ENCODE measurements around the gene MYH6.

The MYH6 gene

GRCh38 chr14:23439107-23439835 is 31.2 kb upstream of the MYH6 start:
- Mint-ChIP-seq H3K9me3 (no peaks in the 10 kb centered on the region), H3K27me3 (ENCODE audit: low read depth) (peaks cover 4% of the 10 kb centered on the region), H3K4me3 (no peak overlapping the region), H3K4me1 (ENCODE audit: low read depth) (peaks cover 2% of the 10 kb centered on the region), H3K27ac (no peak overlapping the region), H3K36me3 (ENCODE audit: low read depth) (no peaks in the 10 kb centered on the region)

DNA sequence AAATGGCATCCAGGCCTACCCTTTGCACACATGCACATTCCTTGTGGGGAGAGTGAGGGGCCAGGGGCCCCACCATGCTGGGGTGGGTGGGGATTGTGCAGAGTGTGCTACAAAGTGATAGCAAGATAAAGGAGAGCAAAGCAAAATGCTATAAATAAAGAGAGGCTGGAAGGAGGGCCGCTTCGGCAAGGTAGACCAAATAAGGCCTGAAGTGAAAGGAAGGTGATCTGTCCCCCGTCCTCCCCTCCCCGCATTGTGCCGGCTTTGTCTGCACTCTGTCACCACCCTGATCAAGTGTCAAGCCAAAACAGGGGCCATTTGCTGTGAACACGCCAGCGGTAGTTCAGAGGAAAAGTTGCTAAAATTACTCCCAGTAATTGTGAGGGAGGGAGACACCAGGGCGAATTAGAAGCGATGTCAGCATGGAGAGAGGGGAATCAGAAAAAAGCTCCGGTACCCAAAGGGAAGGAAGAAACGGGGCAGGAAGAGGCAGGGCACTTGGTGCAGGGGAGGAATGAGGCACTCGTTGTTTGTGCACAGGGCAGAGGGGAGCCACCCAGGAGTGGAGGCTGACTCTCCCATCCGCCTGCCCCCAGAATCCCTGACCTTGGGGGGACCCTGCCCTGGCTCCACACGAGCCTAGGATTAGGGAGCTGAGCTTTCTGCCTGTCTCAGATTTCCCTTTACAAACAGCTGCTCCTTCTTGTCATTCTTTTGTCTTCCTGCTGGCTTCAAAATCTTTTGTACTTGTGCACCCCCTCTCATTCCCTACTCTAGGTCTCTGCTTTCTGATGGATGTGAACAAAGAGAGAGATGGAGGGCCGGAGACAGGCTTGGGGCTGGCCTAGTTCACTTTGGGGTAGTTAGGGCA is 30.3 kb upstream of the MYH6 start:
- H3K27me3 Mint-ChIP-seq (ENCODE audit: low read depth) = peaks cover 4% of the 10 kb centered on the region
- H3K27ac Mint-ChIP-seq = no peak overlapping the region
- no peaks in the 10 kb centered on the region for H3K9me3 Mint-ChIP-seq
- no peaks in the 10 kb centered on the region for H3K36me3 Mint-ChIP-seq (ENCODE audit: low read depth)
- H3K4me3 Mint-ChIP-seq = no peak overlapping the region
- peaks cover 2% of the 10 kb centered on the region for H3K4me1 Mint-ChIP-seq (ENCODE audit: low read depth)

GRCh38 chr14:23437133-23438100 is 29.3 kb upstream of the MYH6 start:
- no peak overlapping the region for H3K4me3 Mint-ChIP-seq
- H3K9me3 Mint-ChIP-seq = no peaks in the 10 kb centered on the region
- peaks cover 3% of the 10 kb centered on the region for H3K27me3 Mint-ChIP-seq (ENCODE audit: low read depth)
- H3K36me3 Mint-ChIP-seq (ENCODE audit: low read depth) = no peaks in the 10 kb centered on the region
- no peak overlapping the region for H3K27ac Mint-ChIP-seq
- peaks cover 2% of the 10 kb centered on the region for H3K4me1 Mint-ChIP-seq (ENCODE audit: low read depth)

DNA sequence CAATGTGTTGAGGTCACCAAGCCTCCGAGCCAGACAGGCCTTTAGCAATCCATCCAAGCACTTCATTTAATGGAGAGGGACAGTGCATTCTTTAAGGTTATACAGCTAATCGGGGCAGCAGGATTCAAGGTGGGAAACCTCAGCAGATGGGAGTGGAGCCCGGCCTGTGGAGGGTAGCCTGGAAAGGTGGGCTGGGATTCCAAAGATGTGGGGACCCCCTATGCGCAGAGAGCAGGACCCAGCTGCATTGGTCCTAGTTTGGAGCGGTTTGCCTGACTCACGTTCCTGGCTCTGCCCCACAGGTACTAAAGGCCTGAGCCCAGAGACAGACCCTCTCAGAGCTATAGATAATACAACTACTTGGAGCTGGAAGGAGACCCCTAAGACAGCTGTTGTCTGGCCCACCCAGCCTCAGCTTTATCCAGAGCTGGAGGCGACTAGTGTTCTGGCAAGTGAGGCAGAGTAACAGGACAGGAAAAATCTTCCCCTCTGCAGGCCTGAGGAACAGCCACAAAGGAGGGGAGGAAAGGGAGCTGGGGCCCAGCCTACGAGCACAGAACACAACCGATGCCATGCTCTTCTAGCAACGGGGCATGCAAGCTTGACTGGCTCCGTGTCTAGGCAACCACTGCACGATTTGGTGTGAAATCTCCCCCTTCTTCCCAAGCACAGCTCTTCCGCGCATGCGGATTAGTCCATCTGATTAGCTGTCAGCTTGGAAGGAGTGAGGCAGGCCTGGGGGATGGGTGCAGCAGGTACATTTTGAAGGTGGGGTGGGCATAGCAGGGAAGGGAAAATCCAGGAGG is 28.5 kb upstream of the MYH6 start:
- H3K9me3 Mint-ChIP-seq = no peaks in the 10 kb centered on the region
- no peaks in the 10 kb centered on the region for H3K36me3 Mint-ChIP-seq (ENCODE audit: low read depth)
- H3K27me3 Mint-ChIP-seq (ENCODE audit: low read depth) = no peaks in the 10 kb centered on the region
- no peak overlapping the region for H3K27ac Mint-ChIP-seq
- peaks cover 2% of the 10 kb centered on the region for H3K4me1 Mint-ChIP-seq (ENCODE audit: low read depth)
- H3K4me3 Mint-ChIP-seq = no peak overlapping the region

DNA sequence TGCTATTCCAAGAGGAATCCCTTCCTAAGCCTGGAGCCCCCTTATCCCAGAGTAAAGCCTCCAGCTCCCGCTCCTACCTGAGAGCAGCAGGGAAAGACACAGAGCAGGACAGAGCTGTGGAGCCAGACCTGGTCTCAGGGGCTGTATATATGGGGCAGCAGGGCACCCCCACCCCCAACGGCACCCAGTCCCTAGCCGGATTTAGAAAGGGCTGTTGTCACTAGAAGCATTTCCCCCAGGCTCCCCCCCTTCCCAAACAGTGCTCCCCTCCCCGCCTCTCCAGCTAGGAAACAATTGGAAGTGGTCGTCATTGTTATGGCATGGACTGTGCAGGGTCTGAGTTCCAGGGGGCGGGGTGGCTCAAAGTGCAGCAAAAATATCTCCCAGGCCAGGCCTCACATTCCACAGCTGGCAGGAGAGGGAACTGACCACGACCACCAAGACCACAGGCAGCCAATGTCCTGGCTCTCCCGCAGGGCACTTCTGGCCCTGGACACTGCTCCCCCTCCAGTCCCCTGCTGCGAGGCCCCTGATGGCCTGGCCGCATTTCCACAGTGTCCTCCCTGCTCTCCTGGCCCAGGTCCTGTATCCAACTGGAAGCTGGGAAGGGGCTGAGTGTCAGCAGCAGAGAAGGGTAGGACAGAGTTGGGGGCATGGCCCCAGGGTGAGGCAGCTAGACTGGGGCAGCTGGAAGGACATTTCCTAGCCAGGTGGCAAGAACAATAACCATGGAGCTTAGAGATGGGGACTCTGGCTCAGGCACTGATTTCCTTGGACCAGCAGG is 27.7 kb upstream of the MYH6 start, which contains the start of gene MYH7:
Gene MYH7 (minus strand): TSS at position 118 of the 784 bp plus-strand sequence. CDS start 1,928 bp downstream, outside the sequence.
- Mint-ChIP-seq H3K36me3 (ENCODE audit: low read depth) (no peaks in the 10 kb centered on the region), H3K9me3 (no peaks in the 10 kb centered on the region), H3K27ac (no peak within 1 kb of the TSS), H3K27me3 (ENCODE audit: low read depth) (peaks cover 2% of the 10 kb centered on the region), H3K4me3 (no peak within 1 kb of the TSS), H3K4me1 (ENCODE audit: low read depth) (peaks cover 1% of the 10 kb centered on the region)

- H3K36me3 Mint-ChIP-seq (ENCODE audit: low read depth) = no peaks in the 10 kb centered on the region
- no peak overlapping the region for H3K4me3 Mint-ChIP-seq
- no peak overlapping the region for H3K27ac Mint-ChIP-seq
- H3K27me3 Mint-ChIP-seq (ENCODE audit: low read depth) = peaks cover 8% of the 10 kb centered on the region
- H3K9me3 Mint-ChIP-seq = no peaks in the 10 kb centered on the region
- H3K4me1 Mint-ChIP-seq (ENCODE audit: low read depth) = peaks cover 2% of the 10 kb centered on the region
These were observed 26.6 kb upstream of the MYH6 start for GRCh38 chr14:23434488-23435222.

- H3K4me3 Mint-ChIP-seq = no peak overlapping the region
- H3K9me3 Mint-ChIP-seq = no peaks in the 10 kb centered on the region
- H3K36me3 Mint-ChIP-seq (ENCODE audit: low read depth) = no peaks in the 10 kb centered on the region
- no peak overlapping the region for H3K27ac Mint-ChIP-seq
- H3K27me3 Mint-ChIP-seq (ENCODE audit: low read depth) = peaks cover 8% of the 10 kb centered on the region
- H3K4me1 Mint-ChIP-seq (ENCODE audit: low read depth) = peaks cover 2% of the 10 kb centered on the region
These were observed 25.4 kb upstream of the MYH6 start for GRCh38 chr14:23433457-23433856.

DNA sequence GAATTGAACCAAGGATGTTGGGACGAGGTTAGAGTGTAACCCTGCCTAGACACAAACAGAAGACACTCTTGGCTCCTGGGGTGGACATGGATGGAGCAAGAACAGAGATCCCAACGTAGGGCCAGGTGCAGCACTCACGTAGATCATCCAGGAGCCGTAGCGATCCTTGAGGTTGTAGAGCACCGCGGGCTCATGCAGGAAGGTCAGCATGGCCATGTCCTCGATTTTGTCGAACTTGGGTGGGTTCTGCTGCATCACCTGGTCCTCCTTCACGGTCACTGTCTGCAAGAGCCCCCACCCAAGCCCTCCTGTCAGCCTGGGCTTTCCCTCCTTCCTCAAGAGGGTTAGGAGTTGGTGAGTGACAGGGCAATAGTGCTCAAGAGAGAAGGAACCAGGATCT is 24.9 kb upstream of the MYH6 start:
- Mint-ChIP-seq H3K9me3 (no peaks in the 10 kb centered on the region), H3K4me1 (ENCODE audit: low read depth) (peaks cover 2% of the 10 kb centered on the region), H3K4me3 (no peak overlapping the region), H3K27me3 (ENCODE audit: low read depth) (peaks cover 8% of the 10 kb centered on the region), H3K36me3 (ENCODE audit: low read depth) (no peaks in the 10 kb centered on the region), H3K27ac (no peak overlapping the region)

DNA sequence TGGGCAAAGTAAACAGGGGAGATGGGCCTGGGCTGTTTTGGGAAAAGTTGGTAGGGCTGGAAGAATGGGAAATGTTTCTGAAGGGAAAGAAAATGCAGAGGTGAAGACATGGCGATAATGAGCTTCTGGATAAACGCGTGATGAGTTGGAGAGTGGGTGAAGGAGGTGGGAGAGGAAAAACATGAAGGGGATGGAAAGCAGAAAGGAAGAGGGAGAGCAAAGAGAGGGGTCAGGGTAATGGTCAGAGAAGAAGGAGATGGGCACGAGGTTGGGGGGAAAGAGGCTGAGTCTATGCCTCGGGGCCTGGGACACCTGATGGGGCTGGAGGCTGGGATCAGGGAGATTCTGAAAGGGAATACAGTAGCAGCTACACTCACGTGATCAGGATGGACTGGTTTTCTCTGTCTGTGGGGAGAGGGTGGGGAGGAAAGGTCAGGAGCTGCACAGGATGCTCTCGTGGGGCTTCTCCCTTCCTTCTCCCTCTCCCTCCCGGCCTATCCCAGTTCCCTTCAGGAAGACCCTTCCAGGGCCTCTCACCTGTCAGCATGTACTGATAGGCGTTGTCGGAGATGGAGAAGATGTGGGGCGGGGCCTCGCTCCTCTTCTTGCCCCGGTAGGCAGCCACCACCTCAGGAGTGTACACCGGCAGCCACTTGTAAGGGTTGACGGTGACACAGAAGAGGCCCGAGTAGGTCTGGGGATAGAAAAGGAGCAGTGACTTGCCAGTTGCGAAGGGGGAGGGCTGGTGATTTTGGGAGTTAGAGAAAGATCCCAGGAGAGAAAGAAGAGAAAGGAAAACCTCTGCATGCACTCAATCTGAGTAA is 24.2 kb upstream of the MYH6 start:
- H3K9me3 Mint-ChIP-seq = no peaks in the 10 kb centered on the region
- H3K4me1 Mint-ChIP-seq (ENCODE audit: low read depth) = peaks cover 2% of the 10 kb centered on the region
- no peak overlapping the region for H3K27ac Mint-ChIP-seq
- H3K36me3 Mint-ChIP-seq (ENCODE audit: low read depth) = no peaks in the 10 kb centered on the region
- peaks cover 8% of the 10 kb centered on the region for H3K27me3 Mint-ChIP-seq (ENCODE audit: low read depth)
- H3K4me3 Mint-ChIP-seq = no peak overlapping the region

DNA sequence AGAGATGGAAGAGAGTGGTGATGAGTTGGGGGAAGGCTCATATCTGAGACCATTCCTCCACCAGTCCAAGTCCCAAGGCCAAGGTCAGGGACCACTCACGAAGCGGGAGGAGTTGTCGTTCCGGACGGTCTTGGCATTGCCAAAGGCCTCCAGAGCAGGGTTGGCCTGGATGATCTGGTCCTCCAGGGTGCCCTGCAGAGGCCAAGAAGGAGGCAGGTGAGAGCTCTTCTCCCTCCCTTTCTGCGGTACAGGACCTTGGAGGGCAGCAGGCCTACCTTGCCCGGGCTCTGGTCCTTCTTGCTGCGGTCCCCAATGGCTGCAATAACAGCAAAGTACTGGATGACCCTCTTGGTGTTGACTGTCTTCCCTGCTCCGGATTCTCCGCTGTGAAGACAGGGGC is 23.4 kb upstream of the MYH6 start:
- Mint-ChIP-seq H3K9me3 (no peaks in the 10 kb centered on the region), H3K4me1 (ENCODE audit: low read depth) (peaks cover 2% of the 10 kb centered on the region), H3K4me3 (no peak overlapping the region), H3K27ac (no peak overlapping the region), H3K27me3 (ENCODE audit: low read depth) (peaks cover 8% of the 10 kb centered on the region), H3K36me3 (ENCODE audit: low read depth) (peaks cover 2% of the 10 kb centered on the region)

- Mint-ChIP-seq H3K27ac (no peak overlapping the region), H3K4me1 (ENCODE audit: low read depth) (peaks cover 2% of the 10 kb centered on the region), H3K27me3 (ENCODE audit: low read depth) (peaks cover 8% of the 10 kb centered on the region), H3K9me3 (no peaks in the 10 kb centered on the region), H3K4me3 (no peak overlapping the region), H3K36me3 (ENCODE audit: low read depth) (peaks cover 2% of the 10 kb centered on the region)
These were observed 22.6 kb upstream of the MYH6 start for GRCh38 chr14:23430723-23431085.
